ENCODE results near the gene PLXNB3.

PLXNB3 gene

GRCh38 chrX:153794018-153794896, 30.2 kb downstream of the PLXNB3 start, which contains the start of the genes IDH3G and SSR4:
Gene IDH3G, minus strand, starts transcription at chrX:153794375. Its CDS starts 49 bp downstream, at chrX:153794326.
Gene SSR4, plus strand, starts transcription at chrX:153794668. Its CDS starts 20 bp downstream, at chrX:153794688.
- Mint-ChIP-seq H3K36me3 (peaks cover 2% of the 10 kb centered on the region), H3K4me1 (peaks cover 13% of the 10 kb centered on the region), H3K27ac (peak within 1 kb of the TSS; percentile 97), H3K27me3 (no peaks in the 10 kb centered on the region), H3K4me3 (peak within 1 kb of the TSS; percentile 97), H3K9me3 (no peaks in the 10 kb centered on the region)
- DNase-seq (ENCODE audit: low spot score in 2 of 2) (peak; percentile 85 to 90), ATAC-seq (ENCODE audit: low read depth) (peak; percentile 90)

GRCh38 chrX:153794897-153795816, 31.1 kb downstream of the PLXNB3 start:
- H3K27me3 Mint-ChIP-seq = no peaks in the 10 kb centered on the region
- H3K27ac Mint-ChIP-seq = peak overlapping the region; percentile 97
- no peak for ATAC-seq (ENCODE audit: low read depth)
- peaks cover 13% of the 10 kb centered on the region for H3K4me1 Mint-ChIP-seq
- H3K36me3 Mint-ChIP-seq = no peaks in the 10 kb centered on the region
- peak in 1 of 2 donors; percentile 27 for DNase-seq (ENCODE audit: low spot score in 2 of 2)
- peak overlapping the region; percentile 97 for H3K4me3 Mint-ChIP-seq
- no peaks in the 10 kb centered on the region for H3K9me3 Mint-ChIP-seq

- Mint-ChIP-seq H3K27ac (no peak overlapping the region), H3K4me1 (peaks cover 13% of the 10 kb centered on the region), H3K36me3 (no peaks in the 10 kb centered on the region), H3K27me3 (no peaks in the 10 kb centered on the region), H3K4me3 (no peak overlapping the region), H3K9me3 (no peaks in the 10 kb centered on the region)
- DNase-seq (ENCODE audit: low spot score in 2 of 2) = no peak
- ATAC-seq (ENCODE audit: low read depth) = no peak
Observed at GRCh38 chrX:153797415-153798015, 33.5 kb downstream of the PLXNB3 start.

GRCh38 chrX:153799326-153799725, 35.3 kb downstream of the PLXNB3 start:
- ATAC-seq (ENCODE audit: low read depth) (no peak), DNase-seq (ENCODE audit: low spot score in 2 of 2) (no peak)
- Mint-ChIP-seq H3K4me3 (no peak overlapping the region), H3K36me3 (no peaks in the 10 kb centered on the region), H3K27me3 (no peaks in the 10 kb centered on the region), H3K27ac (peak overlapping the region; percentile 24), H3K9me3 (no peaks in the 10 kb centered on the region), H3K4me1 (peaks cover 7% of the 10 kb centered on the region)

GRCh38 chrX:153800177-153800722, 36.2 kb downstream of the PLXNB3 start:
- Mint-ChIP-seq H3K27me3 (no peaks in the 10 kb centered on the region), H3K9me3 (no peaks in the 10 kb centered on the region), H3K36me3 (no peaks in the 10 kb centered on the region), H3K4me1 (peaks cover 5% of the 10 kb centered on the region), H3K4me3 (no peak overlapping the region), H3K27ac (no peak overlapping the region)
- ATAC-seq (ENCODE audit: low read depth) = no peak
- DNase-seq (ENCODE audit: low spot score in 2 of 2) = no peak

GRCh38 chrX:153800746-153801145, 36.7 kb downstream of the PLXNB3 start:
- DNase-seq (ENCODE audit: low spot score in 2 of 2) = no peak
- H3K4me1 Mint-ChIP-seq = peaks cover 5% of the 10 kb centered on the region
- H3K27me3 Mint-ChIP-seq = no peaks in the 10 kb centered on the region
- H3K4me3 Mint-ChIP-seq = no peak overlapping the region
- no peak overlapping the region for H3K27ac Mint-ChIP-seq
- H3K36me3 Mint-ChIP-seq = no peaks in the 10 kb centered on the region
- no peak for ATAC-seq (ENCODE audit: low read depth)
- H3K9me3 Mint-ChIP-seq = no peaks in the 10 kb centered on the region

DNA sequence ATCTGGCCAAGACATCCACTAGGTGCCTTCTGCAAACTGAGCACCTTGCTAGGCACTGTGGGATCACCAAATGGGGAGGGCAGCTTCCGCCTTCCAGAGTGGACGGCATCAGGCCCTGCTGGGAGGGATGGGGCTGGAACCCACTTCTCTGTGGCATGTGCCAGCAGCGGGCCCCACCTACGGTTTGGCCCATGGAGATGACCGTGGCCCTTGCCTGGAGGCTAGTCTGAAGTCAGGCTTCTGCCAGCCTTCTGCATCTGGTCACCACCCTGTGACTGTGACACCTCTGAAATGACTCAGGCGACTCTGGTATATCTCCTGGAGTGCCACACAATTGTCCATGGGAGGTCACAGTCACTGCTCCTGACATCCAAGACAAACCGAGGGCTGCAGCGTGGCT, 37.6 kb downstream of the PLXNB3 start:
- no peak for DNase-seq (ENCODE audit: low spot score in 2 of 2)

GRCh38 chrX:153802513-153803045, 38.5 kb downstream of the PLXNB3 start:
- H3K36me3 Mint-ChIP-seq = no peaks in the 10 kb centered on the region
- no peak overlapping the region for H3K4me3 Mint-ChIP-seq
- no peaks in the 10 kb centered on the region for H3K4me1 Mint-ChIP-seq
- H3K27ac Mint-ChIP-seq = no peak overlapping the region
- H3K9me3 Mint-ChIP-seq = no peaks in the 10 kb centered on the region
- H3K27me3 Mint-ChIP-seq = no peaks in the 10 kb centered on the region
- DNase-seq (ENCODE audit: low spot score in 2 of 2) (no peak), ATAC-seq (ENCODE audit: low read depth) (no peak)

More for the DNA sequence above, 37.6 kb downstream of the PLXNB3 start:
- no peak for ATAC-seq (ENCODE audit: low read depth)
- H3K9me3 Mint-ChIP-seq = no peaks in the 10 kb centered on the region
- H3K27ac Mint-ChIP-seq = no peak overlapping the region
- no peaks in the 10 kb centered on the region for H3K27me3 Mint-ChIP-seq
- no peak overlapping the region for H3K4me3 Mint-ChIP-seq
- no peaks in the 10 kb centered on the region for H3K4me1 Mint-ChIP-seq
- no peaks in the 10 kb centered on the region for H3K36me3 Mint-ChIP-seq

DNA sequence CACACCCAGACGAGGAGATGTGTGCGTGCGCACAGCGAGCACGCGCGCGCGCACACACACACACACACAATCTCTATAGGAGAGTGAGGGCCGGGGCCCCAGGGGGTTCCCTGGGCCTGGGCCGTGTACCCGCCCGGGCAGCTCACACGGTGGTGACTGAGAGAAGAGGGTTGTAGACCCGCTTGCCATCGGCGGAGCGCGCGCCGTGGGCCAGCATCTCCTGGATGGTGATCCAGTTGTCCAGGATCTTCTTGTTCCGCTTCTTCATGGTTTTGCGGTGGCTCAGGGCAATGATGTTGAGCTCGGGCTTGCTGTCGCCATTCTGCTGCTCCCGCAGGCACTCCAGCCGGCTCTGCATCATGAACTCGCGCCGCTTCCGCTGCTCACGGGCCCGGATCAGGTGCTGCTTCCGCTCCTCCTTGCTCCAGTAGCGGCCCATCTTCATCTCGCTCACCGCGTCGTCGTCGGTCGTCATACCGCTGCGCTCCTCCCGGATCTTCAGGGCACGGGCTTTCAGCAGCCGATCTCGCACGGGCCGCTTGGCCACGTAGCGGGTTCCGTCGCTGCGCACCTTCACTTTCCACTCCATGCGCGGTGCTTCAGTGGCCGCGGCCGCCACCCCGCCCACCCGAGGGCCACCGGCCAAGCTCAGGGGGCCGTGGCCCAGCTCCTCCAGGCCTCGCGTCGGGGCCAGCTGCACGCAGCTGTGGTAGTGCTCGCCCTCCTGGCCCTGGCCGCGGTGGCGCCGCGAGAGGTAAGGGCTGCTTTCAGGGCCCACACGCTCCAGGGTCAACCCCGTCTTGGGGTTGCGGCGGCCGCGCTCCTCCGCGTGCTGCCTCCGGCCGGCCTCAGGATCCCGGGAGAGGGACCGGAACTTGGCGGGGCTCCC, 39.4 kb downstream of the PLXNB3 start:
- H3K9me3 Mint-ChIP-seq = no peaks in the 10 kb centered on the region
- no peak overlapping the region for H3K4me3 Mint-ChIP-seq
- H3K27ac Mint-ChIP-seq = no peak overlapping the region
- H3K4me1 Mint-ChIP-seq = no peaks in the 10 kb centered on the region
- no peak for DNase-seq (ENCODE audit: low spot score in 2 of 2)
- ATAC-seq (ENCODE audit: low read depth) = no peak
- peaks cover 3% of the 10 kb centered on the region for H3K27me3 Mint-ChIP-seq
- H3K36me3 Mint-ChIP-seq = no peaks in the 10 kb centered on the region

GRCh38 chrX:153804100-153804595, 40.1 kb downstream of the PLXNB3 start:
- H3K27ac Mint-ChIP-seq = no peak overlapping the region
- no peaks in the 10 kb centered on the region for H3K36me3 Mint-ChIP-seq
- peaks cover 3% of the 10 kb centered on the region for H3K27me3 Mint-ChIP-seq
- DNase-seq (ENCODE audit: low spot score in 2 of 2) (no peak), ATAC-seq (ENCODE audit: low read depth) (no peak)
- H3K4me1 Mint-ChIP-seq = no peaks in the 10 kb centered on the region
- no peak overlapping the region for H3K4me3 Mint-ChIP-seq
- no peaks in the 10 kb centered on the region for H3K9me3 Mint-ChIP-seq

- H3K27ac Mint-ChIP-seq = no peak overlapping the region
- H3K9me3 Mint-ChIP-seq = no peaks in the 10 kb centered on the region
- no peaks in the 10 kb centered on the region for H3K4me1 Mint-ChIP-seq
Observed at GRCh38 chrX:153804621-153805020, 40.6 kb downstream of the PLXNB3 start.

GRCh38 chrX:153805436-153805835, 41.4 kb downstream of the PLXNB3 start:
- no peak for DNase-seq (ENCODE audit: low spot score in 2 of 2)
- no peak for ATAC-seq (ENCODE audit: low read depth)
- Mint-ChIP-seq H3K27me3 (peaks cover 5% of the 10 kb centered on the region), H3K4me1 (no peaks in the 10 kb centered on the region), H3K36me3 (no peaks in the 10 kb centered on the region), H3K4me3 (no peak overlapping the region), H3K27ac (no peak overlapping the region), H3K9me3 (no peaks in the 10 kb centered on the region)

More at GRCh38 chrX:153804621-153805020, 40.6 kb downstream of the PLXNB3 start:
- Mint-ChIP-seq H3K27me3 (peaks cover 3% of the 10 kb centered on the region), H3K36me3 (no peaks in the 10 kb centered on the region), H3K4me3 (no peak overlapping the region)
- DNase-seq (ENCODE audit: low spot score in 2 of 2) (no peak), ATAC-seq (ENCODE audit: low read depth) (no peak)

Measured in memory B cell (primary cell).